Measurements from ENCODE around the gene CACNA1G.

- TF ChIP-seq POLR2A (IDR thresholded peaks at IDR 0.05) (no peak), CTCF (IDR thresholded peaks at IDR 0.05) (no peak)
Measured at GRCh38 chr17:50615828-50616227, 55.3 kb downstream of the CACNA1G start.

Measured in testis (tissue), 2 donors.